Fibroblast of the conjunctiva (primary cell): ENCODE results near the gene JARID2.
"Not testable (repeated sequence)": the region's sequence is repeated elsewhere in the genome, so short reads cannot be mapped to it uniquely, and the experiment has no call there.

Experiments
- DNase-seq: peaks from one replicate; pipeline ENCODE4 v3.0.0-alpha.2; 2010; ENCODE audit warnings: low read depth

Gene JARID2

DNA sequence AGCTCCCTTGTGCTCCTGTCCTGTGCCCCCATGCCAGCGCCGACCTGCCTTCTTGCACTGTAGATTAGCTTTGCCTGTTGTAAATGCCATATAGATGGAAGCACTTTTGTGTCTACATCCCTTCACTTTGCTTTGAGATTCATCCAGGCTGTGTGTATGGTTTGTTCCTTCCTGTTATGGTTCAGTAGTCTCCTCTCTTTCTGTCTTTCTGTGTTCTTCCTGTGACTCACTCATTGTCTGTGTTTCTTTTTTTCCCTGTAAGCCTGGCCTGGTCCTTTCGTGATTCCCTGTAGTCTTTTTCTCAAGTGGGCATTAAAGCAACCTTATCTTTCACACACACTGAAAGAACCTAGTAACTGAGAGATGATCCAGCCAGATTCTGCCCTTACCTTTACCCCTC lies 66.6 kb downstream of the JARID2 start:
- DNase-seq, result no peak

DNA sequence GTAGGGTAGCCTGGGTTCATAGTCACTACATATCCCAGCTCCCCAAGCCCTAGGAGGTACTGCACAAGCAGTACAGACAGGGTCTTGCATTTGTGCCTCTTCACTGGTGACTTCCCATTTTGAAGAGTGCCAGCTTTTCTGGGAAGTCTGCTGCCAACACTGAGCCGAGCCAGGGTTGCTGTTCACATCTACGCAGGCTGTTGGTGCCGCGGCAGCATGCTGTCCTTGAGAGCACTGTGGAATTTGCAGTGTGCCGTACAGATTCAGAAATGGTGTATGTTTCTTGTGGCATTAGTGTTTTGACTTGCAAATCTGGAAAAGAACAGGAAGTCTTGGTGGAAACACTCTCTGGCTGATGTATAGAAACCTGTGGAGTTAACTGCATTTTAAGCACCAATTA lies 67.5 kb downstream of the JARID2 start:
- no peak for DNase-seq

DNA sequence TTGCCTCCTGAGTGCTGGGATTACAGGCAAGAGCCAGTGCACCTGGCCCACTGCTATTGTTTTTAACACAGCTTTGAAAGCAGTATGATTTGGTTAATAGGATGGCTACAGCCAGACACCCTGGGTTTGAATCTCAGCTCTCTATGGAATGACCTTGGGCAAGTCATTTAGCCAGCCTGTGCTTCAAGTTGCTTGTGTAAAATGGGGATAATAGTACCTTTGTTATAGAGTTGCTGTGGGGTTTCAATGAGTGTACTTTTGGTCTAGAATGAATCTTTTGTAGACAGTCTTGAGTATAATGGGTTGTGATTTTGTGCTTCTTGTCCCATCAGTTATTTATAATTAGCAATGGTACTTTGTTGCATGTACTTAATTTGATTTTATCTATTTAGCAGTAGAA lies 70.9 kb downstream of the JARID2 start:
- DNase-seq, result no peak

DNA sequence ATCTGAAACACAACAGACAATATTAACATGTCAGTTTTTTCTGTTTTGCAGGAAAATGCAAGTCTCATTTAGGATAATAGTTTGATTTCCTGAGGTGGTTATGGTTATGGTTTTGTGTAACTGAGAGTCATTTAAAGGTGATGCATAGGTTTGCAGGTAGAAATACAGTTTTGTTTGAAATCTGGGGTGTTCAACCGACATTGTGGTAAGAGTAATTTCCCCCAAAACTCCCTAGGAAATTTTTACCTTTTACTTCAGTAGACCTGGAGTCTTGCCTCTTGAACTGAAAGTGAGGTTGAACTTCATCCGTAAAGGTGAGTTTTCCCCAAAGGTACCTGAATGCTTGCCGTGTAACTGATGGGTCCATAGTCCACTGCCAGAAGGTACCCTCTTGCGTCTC lies 71.4 kb downstream of the JARID2 start:
- DNase-seq, result no peak

DNA sequence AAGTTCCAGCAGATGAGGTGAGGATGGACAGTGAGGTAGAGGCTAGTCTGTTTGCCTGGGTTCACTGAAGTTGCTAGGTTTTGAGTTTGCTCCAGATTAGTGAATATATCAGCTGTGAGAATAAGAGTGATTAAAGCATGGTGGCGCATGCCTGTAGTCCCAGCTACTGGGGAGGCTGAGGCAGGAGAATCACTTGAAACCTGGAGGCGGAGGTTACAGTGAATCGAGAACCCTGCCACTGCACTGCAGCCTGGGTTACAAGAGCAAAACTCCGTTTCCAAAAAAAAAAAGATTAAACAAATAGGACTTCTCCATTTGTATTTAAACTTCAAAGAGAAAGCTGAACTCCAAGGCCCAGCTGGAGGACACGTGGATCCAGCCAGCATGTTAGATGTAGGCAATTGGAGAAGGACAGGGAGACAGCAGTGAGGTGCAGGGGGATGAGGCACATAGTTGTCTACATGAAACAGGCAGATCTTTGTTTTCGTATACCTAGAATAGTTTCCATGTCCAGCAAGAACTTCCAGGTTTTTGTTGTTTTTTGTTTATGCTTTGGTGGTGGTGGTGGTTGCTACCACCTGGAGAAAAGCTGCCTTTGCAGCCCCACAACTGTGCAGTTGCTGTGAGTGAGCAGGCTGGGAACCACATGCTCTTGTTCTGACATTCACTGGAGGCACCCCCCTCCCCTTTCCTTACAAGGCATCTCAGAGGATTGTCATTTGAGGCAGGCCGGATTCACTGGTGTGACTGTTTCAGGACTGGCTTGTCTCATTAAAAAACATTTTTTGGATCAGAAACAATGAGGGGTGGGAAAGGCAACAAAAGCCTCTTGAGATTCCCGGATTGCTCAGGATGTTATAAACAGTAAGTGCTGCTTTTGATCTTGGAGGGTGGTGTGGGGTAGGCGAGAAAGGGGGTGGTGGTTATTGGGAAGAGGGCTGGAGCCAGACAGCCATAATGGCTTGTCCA lies 72.3 kb downstream of the JARID2 start:
- no peak for DNase-seq

DNA sequence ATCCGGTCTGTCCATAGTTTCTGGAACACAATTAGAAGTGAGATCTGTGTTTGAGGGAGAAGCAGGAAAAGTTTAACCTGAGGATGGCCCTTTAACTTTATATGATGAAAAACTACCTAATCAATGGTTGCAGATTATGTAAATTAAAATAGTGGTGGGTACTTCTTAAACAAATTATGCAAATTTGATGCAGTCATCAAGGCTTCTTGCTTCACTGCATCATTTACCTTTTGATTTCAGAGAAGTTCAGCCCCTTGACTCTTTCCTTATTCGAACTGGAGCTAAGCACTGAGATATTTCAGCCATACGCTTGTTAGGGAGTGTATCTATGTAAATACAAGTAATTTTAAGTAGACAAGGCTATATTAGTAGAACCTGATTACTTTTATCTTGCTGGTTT lies 73.8 kb downstream of the JARID2 start:
- no peak for DNase-seq

DNA sequence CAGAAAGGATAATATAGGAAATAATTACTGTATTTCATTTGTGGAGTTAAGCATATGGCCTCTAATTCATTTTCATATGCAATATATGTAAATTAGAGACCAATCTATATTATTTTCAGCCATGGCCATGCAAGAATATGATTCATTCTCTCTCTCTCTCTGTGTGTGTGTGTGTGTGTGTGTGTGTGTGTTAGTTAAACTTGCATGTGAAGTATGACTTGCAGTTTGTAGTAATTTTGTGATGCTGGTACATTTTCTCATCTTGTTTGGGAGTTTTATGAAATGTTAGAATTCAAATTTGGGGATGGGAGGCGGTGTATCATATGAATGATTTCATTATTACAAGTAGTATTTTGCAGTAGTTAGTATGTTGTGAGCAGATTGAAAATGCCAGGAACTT lies 74.8 kb downstream of the JARID2 start:
- DNase-seq, result no peak

DNA sequence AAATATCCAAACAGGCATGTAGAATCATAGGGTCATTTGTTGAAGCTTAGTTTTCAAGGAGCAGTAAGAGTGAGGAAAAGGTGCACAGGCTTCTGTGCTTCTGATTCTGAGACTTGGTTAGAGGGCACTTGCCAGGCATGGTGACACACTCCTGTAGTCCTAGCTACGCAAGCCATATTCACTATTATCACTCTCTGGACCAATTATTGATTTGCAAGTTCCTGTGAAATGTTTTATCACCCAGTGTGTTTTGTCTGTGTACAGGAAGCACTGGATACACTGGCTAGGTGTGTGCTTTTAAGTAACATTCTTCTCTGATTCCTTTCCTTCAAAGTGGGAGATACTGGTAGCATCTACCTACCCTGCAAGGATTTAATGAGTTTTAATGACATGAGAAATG lies 76.3 kb downstream of the JARID2 start:
- DNase-seq, result no peak

DNA sequence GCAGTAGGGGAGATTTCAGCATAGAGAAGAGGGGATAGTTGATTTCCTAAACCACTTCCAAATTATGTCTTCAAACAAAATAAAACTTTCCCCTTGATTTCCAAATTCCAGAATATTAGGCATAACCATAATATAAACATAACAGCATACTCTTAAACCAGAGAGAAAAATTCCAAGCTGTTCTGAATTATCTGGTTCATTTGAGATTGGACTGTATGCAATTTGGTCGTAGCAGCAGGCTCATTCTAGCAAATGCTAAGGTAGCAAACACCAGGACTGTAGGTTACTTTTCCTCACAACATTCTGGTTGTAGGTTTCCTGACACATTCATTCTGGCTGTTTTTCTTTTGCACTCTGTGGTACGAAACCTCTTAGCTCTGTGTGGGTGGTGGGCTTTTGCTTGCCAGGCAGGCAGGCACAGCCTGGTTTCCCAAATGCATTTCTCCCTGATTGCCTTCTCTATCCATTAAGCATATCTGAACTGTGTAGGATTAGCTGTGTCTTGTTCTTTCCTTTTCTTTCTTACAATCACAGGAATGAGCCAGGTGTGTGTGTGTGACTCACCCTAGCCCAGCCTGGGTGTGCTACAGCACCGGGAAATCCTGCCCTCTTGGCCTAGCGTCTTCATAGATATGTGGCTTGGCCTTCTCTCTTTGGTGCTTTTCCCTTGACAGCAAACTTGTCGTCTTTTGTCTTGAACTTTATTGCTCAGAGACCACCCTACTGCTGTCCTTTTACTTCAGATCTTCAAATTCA lies 77.1 kb downstream of the JARID2 start:
- no peak for DNase-seq

DNA sequence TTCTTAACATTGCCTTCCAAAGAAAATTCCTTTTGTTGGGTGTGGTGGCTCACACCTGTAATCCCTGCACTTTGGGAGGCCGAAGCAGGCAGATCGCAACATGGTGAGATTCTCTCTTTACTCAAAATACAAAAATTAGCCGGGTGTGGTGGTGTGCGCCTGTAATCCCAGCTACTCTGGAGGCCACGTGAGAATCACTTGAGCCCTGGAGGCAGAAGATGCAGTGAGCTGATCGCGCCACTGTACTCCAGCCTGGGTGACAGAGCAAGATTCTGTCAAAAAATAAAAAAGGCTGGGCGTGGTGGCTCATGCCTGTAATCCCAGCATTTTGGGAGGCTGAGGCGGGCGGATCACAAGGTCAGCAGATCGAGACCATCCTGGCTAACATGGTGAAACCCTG lies 77.7 kb downstream of the JARID2 start:
- not testable (repeated sequence) for DNase-seq

DNA sequence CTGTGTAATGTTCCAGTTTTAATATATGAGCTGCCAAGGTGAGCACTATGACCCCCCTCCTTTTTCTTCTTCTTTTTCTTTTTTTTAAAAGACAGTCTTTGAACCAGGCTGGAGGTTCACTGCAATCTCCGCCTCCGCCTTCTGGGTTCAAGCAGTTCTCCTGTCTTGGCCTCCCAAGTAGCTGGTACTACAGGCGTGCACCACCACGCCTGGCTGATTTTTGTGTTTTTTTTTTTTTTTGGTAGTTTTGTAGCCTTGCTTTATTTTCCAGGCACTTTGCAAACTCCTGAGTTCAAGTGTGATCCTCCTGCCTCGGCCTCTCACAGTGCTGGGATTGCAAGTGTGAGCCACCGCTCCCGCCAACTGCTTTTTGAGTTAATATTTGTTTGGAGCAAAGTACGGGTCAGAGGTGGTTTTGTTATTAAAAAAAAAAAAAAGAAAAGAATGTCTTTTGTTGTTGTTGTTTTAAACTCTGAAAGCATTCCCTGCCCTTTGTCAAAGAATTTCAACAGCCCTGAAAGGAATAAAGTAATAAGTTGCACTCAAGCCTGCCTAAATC lies 78.6 kb downstream of the JARID2 start:
- DNase-seq, result no peak

DNA sequence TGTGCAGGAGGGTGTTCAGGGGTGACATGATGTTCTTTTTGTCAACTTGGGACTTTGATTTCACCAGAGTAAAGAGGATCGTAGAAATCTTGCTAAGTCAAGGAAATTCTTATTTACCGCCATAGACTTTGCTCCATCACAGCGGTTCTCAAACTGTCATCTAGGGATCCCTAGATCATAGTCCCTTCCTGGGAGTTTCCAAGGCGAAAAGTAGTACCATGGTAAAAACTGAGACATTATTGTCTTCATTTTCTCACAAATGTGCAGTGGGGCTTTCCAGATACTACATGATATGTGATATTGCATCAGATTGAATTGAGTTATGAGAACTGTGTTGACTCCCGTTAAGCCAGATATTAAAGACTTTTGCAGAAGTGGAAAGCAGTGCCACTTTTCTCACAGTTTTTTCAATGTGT lies 79.7 kb downstream of the JARID2 start:
- DNase-seq, result no peak

DNA sequence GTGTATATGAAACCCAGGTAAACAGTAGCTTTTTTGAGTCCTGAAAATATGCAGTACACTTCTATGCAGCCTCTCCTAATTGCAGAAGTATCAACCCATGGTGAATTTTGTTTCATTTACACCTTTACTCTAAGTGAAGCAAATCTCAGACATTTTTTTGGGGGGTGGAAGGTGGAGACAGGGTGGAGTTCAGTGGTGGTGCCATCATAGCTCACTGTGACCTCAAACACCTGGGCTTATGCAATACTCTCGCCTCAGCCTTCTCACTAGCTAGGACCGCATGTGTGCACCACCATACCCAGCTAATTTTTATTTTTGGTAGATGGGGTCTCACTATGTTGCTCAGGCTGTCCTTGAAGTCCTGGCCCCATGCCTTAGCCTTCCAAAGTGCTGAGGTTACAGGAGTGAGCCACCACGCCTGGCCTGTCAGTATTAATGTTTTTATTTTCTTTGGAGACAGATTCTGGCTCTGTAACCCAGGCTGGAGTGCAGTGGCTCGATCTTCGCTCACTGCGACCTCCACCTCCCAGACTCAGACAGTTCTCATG lies 80.3 kb downstream of the JARID2 start:
- no peak for DNase-seq

DNA sequence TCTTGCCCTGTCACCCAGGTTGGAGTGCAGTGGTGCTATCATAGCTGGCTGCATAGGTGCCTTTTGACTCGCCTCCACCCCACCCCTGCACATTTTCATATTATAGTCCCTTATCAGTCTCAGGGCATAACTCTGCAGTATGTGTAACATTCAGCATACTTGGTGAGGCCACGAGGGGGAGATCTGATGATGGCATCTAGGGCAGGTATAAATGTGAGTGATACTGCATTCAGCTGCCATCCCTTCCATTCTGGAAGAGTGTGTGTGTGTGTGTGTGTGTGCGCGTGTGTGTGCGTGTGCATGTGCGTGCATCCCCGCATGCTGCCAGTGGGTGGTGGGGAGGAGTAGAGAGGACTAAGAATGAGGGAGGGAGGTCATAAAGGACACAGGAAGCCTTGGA lies 81.4 kb downstream of the JARID2 start:
- DNase-seq, result no peak

DNA sequence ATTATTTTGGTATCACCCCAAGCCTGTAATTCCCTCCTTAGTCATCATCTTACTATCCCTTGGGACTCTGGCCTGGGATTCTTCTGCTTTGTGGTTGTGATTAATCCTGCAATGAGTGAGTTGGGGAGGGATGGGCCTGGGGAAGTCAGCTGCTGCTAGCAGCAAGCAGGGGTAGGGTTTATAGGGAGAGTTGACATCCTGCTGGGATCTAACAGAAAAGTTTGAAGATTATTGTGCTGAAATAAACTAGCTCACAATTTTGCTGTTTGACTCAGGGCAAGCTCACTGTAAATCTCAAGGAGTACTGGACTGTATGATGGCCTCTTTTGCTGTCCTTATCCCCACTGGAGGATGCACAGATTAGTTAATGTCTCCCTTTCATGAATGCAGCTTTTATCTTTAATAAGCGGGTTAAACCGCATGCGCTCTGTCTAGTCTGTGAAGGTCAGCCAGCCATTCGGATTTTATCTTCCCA lies 83.4 kb downstream of the JARID2 start:
- peak; percentile 72 for DNase-seq

DNA sequence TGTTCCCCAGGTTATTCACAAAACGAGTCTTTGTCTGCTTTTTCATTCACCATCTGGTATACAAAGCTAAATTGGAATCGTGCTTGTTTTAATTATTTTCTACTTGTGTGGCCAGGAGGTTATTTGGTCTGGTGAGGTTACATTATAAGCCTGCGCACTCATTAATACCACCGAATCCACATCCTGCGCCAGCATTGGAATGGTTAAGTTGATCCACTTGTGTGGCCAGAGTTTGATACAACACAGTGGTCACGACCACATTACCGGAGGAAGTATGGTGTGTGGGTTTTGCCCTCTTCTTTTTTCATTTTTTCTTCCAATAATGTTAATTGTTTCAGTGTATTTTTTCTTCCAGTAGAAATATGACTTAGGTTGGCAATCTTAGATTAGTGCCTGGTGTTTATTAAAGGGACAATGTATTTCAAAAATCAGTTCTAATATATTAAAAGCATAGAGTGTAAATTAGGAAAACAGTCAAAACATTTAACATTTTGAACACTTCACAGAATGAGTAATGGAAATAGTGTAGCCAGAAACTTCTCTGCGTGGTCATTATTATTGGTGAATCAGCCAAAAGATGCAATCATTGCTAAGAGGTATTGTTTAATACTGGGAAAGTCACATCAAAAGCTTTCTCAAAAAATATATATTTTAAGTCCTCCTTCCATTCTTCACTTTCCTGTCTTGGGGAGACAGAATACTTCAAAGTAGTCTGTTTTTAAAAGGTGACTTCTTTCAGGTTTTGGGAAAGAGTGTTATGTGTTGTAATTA lies 84.5 kb downstream of the JARID2 start:
- DNase-seq, result no peak

DNA sequence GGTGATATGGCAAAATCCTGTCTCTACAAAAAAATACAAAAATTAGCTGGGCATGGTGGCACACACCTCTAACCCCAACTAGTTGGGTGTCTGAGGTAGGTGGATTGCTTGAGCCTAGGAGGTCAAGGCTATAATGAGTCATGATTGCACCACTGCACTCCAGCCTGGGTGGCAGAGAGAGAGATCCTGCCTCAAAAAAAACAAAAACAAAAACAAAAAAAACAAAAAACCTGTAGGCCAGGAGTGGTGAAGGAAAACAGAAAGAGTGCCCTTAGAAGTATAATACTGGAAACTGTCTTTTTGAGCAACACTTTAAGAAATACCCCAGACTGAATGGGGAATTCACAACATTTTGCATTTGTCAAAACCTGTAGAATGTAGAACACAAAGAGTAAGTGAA lies 85.3 kb downstream of the JARID2 start:
- no peak for DNase-seq

DNA sequence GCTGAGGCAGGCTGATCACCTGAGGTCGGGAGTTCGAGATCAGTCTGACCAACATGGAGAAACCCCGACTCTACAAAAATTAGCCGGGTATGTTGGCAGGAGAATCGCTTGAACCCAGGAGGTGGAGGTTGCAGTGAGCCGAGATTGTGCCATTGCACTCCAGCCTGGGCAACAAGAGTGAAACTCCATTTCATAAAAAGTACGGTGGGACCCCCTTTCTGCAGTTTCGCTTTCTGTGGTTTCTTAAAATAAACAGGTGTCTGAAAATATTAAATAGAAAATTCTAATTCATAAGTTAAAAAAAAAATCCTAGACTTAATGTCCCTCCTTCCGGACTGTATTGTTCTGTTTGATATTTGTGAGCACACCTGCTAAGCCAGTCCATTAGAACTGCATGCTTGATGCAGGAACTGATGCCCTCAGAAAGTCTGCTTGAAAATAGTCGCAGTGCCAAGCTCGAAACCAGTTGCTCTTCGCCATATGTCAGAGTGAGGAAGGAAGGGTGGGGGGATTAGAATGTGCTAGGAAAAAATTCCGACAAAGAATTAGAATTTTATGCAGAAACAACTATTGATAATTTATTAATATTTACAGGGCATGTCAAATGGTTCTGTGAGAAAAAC lies 85.9 kb downstream of the JARID2 start:
- DNase-seq, result no peak

DNA sequence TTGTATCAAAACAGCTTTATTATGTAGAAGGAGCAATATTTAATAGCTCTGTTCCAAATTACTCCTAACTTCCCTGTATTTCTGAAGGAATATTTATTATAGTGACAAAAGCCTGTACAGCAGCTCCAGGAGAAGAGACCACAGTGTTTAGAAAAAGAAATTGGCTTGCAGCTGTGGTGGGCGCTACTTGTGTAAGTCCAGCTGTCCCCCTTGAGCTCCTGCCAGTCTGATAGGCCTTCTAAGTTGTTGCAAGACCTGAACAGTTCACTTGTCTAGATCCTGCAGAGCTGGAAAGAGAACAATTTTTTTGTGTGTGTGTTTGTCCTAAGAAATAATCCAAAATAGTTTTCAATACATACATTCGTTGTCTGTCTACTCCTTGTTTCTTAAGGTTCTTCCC lies 86.6 kb downstream of the JARID2 start:
- DNase-seq, result no peak

DNA sequence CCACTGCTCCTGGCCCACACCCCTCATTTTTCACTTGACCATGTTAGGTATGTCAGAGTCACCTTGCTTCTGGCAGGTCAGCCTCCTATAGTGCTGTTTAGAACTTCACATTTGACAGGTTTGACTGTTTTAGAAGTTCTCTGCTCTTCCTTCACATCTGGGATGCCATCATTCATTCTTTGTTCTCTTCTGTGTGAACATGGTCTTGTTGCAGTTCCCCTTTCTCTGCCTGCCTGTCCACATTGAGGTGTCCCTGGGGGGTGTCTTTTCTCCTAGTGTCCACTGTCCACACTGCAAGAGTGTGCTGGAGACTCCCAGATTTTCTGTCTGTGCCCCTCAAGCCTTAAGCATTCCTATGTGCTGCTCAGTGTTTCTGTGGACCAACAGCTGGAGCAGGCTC lies 89.5 kb downstream of the JARID2 start:
- no peak for DNase-seq

DNA sequence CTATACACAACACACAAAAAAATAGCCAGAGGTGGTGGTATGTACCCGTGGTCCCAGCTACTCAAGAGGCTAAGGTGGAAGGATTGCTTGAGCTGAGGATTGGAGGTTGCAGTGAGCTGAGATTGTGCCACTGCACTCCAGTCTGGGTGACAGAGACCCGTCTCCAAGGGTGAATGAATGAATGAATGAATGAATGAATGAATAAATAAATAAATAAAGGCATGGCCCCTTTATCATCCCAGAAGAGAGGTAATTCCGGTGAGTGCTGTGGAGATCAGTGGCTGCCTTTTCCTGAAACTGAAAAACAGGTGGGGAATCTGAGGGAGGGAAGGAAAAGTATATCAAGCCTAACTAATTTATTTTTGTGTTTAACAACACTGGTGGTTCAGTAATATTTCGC lies 90.0 kb downstream of the JARID2 start:
- DNase-seq, result no peak
